Stimulated activated CD8-positive, alpha-beta memory T cell treated with anti-CD3 and anti-CD28 coated beads, Interleukin-2, amount 100 ng/mL, for 48 hours (primary cell): ENCODE results near the gene IFT43.

ENCODE experiments used
- DNase-seq, 2 donors: peaks; one replicate each; pipeline ENCODE4 v3.0.0-alpha.2; 2020; ENCODE audit warnings: low read depth in 2 of 2

Gene IFT43

GRCh38 chr14:76080471-76080870 lies 94.9 kb downstream of the IFT43 start:
- DNase-seq: no peak

DNA sequence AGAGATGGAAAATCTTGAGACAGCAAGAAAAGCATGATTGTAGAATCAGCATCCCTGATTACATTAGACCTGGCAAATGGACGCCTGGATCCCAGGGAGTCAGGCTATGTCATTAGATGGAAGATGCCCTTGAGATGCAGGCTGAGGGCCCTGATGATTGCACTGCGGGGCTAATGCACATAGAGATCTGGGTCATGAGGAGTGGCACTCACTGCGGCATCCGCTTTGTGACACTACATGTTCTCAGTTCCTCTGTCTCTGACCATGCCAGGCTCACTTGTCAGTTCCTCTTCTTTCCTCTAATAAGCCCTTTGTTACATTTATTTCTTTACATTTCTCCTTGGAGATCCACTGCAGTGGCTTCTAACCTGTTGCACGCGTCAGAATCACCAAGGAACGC lies 96.1 kb downstream of the IFT43 start:
- DNase-seq: no peak

DNA sequence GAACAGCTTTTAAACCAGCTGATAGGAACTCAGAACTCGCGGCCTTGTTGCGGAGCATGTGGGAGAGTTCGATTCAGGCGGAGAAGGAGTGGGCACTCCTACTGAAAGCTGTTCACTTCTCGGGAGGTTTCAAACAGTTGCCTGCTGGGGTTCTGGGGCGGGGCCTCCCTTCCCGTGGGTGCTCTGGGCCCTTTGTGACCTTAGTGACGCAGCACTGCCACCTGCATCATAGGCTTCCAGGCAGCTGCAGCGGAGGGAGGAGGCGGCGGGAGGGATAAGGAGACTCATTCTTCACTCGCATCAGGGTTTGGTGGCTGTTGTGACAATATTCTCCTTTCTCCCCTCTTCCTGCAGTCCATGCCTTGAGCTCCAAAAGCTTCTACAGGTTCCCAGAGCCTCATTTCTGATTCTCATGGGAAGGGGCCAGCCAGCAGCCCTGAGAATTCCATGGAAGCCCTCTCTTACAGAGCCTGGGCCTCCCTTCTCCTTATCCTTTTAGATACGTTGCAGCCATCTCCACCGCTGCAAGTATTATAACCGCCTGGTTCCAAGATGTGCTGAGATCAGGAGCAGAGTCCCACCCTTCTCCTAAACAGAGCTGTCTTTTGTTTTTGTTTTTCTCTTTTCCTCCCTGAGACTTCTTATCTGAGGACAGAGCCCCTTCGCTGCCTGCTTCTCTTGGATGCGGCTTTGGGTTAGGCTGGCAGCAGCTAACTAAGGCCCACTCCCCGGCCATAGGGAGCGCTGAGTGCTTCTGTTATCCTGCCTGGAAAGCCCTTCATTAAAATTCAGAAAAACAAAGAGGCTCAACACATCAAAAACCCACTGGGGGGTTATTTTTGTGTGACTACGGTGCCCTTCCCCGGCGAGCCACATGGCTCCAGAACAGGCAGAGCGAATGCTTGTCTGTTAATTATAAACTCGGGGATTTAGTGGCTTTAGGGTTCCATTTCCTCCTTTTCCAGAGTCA lies 98.5 kb downstream of the IFT43 start:
- no peak for DNase-seq

- no peak for DNase-seq
Measured at GRCh38 chr14:76085358-76085757, 99.8 kb downstream of the IFT43 start.

- no peak for DNase-seq
Measured at GRCh38 chr14:76086636-76087035, 101.1 kb downstream of the IFT43 start.

- no peak for DNase-seq
Measured at GRCh38 chr14:76088326-76088725, 102.8 kb downstream of the IFT43 start.

DNA sequence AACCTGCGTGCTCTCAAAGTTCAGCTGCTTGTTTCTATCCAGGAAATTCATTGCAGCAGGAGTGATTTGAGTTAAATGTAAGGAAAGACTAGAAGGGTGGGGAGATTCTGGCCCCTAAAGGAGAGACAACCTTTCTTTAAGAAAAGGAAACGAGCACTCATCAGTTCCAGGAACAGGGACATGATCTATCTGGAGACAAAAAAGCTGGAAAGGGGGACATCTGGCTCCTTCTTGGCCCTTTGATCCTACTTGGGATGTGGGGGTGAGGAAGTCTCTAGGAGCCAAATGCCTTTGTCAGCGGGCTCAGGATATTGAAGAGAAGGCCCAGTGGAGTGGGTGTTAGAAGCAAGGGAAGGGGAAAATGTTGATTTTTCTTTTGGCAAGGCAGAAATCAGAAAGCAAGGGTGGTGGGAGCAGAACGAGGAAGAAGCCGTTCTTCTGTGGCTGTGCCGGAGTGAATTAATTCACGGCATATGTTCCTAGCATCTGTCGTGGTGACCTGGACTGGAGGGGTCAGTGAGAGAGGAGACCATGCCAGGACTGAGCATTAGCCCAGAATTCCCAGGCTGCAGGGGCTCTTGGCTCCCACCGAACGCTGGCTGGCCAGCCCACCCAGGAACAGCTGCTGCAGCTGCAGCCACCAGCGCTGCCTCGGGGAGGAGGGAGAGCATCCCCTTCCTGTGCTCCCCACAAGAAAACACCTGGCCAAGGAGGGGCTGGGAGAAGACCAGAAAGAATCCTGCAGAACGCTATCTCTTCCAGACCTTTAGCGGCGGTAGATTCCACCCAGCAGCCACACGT lies 103.4 kb downstream of the IFT43 start:
- no peak for DNase-seq

- DNase-seq: no peak
Measured at GRCh38 chr14:76089575-76089974, 104.0 kb downstream of the IFT43 start.

- DNase-seq: no peak
Measured at GRCh38 chr14:76090616-76091391, 105.2 kb downstream of the IFT43 start.

GRCh38 chr14:76093077-76093476 lies 107.5 kb downstream of the IFT43 start:
- DNase-seq: no peak

- no peak for DNase-seq
Measured at GRCh38 chr14:76096257-76096656, 110.7 kb downstream of the IFT43 start.

DNA sequence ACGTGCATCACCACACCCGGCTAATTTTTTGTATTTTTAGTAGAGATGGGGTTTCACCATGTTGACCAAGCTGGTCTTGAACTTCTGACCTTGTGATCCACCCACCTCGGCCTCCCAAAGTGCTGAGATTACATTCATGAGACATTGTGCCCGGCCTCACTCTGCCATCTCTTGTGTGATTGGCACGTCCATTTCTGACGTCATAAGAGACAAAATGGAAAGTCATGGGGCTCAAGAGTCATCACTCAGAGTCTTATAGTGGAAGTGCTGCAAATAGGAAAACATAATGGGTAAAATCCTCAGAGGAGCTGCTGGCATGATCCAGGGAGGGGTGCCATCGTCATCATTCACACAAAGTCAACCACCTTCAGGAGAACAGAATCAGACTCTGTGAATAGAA lies 112.0 kb downstream of the IFT43 start:
- no peak for DNase-seq

- no peak for DNase-seq
Measured at GRCh38 chr14:76098047-76098446, 112.5 kb downstream of the IFT43 start.

DNA sequence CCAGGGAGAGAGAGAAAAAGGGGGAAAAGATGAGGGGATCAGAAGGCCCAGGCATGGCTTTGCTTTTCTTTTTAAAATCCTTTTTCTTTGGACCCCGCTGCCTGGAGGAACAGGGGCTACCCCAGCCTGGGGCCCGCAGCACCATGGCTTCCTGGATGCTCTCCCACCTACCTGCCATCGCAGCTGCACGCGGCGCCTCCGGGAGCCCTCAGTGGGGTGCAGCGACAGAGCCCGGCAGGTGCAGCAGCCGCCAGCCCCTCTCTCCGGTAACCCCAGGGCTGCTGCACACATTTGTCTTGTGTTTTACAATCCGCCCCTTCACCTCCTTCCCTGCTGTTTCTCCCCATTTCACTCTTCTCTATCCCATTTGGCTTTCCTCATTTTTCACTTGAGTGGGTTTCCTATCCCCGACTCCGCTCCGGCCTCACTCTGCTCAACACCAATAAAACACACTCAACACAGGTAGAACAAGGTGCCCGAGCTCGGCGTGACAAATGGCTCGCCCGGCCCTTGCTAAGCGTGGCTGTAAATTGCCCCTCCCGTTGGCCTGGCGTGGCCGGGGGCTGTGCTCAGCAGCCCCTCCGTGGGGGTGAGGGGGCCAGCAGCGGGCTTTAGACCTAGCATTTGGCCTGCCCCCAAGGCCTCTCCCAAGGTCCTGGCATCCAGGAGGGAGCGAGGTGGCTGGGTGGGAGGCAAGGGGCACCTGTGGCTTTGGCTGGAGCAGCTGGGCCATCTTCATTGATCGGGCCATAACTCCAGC lies 113.5 kb downstream of the IFT43 start:
- DNase-seq: no peak

GRCh38 chr14:76100236-76100635 lies 114.7 kb downstream of the IFT43 start:
- DNase-seq: no peak

- DNase-seq: no peak
Measured at GRCh38 chr14:76101391-76102379, 116.1 kb downstream of the IFT43 start.

- DNase-seq: no peak
Measured at GRCh38 chr14:76104802-76105355, 119.3 kb downstream of the IFT43 start.

DNA sequence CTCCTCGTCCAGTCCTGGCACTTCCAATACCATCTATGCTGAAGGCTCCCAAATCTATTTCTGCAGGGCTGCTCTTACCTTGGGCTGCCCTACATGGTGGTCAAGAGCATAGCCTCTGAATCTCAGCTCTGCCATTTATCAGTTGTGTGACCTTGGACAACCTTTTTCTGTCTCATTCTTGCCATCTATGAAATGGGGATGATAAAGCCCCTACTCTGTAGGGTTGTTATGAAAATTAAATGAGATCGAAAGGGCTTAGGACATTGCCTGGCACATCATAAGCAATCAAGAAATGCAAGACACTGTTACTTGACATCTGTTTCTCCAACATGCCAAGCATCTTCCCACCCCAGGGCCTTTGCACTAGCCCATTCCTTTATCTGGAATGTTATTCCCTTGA lies 120.6 kb downstream of the IFT43 start:
- no peak for DNase-seq

GRCh38 chr14:76109087-76109880 lies 123.7 kb downstream of the IFT43 start:
- DNase-seq: no peak
